HG03442 (cell line): ENCODE data around the gene XIRP2.

Experiments
- ATAC-seq: cut with Tn5 transposase; IDR thresholded peaks from one replicate; pipeline ENCODE4 v1.9.1; 2021; ENCODE audit warnings: mild to moderate bottlenecking, moderate library complexity; ENCODE audit not compliant: unreplicated experiment

The XIRP2 gene

GRCh38 chr2:166888180-166888579 is at the start of gene XIRP2:
XIRP2 (plus strand) TSS chr2:166888480; CDS start chr2:166903483, 15,003 bp downstream.
- no peak for ATAC-seq

- no peak for ATAC-seq
Observed at GRCh38 chr2:166841152-166841551, 47.1 kb upstream of the XIRP2 start.

GRCh38 chr2:166841679-166842078 is 46.6 kb upstream of the XIRP2 start:
- ATAC-seq: no peak

- no peak for ATAC-seq
Observed at GRCh38 chr2:166844111-166844510, 44.2 kb upstream of the XIRP2 start.

- no peak for ATAC-seq
Observed at GRCh38 chr2:166862468-166863132, 25.7 kb upstream of the XIRP2 start.

- no peak for ATAC-seq
Observed at GRCh38 chr2:166867874-166868514, 20.3 kb upstream of the XIRP2 start.

GRCh38 chr2:166870346-166870745 is 17.9 kb upstream of the XIRP2 start:
- no peak for ATAC-seq

- no peak for ATAC-seq
Observed at GRCh38 chr2:166881177-166881576, 7.1 kb upstream of the XIRP2 start.

GRCh38 chr2:166882851-166883250 is 5.4 kb upstream of the XIRP2 start:
- no peak for ATAC-seq

- no peak for ATAC-seq
Observed at GRCh38 chr2:166891727-166892126, 3.4 kb downstream of the XIRP2 start.

- ATAC-seq: no peak
Observed at GRCh38 chr2:166892397-166892796, 4.1 kb downstream of the XIRP2 start.

- ATAC-seq: no peak
Observed at GRCh38 chr2:166895243-166895642, 7.0 kb downstream of the XIRP2 start.

GRCh38 chr2:166897666-166898065 is 9.4 kb downstream of the XIRP2 start:
- no peak for ATAC-seq

GRCh38 chr2:166899676-166900075 is 11.4 kb downstream of the XIRP2 start:
- no peak for ATAC-seq

- ATAC-seq: no peak
Observed at GRCh38 chr2:166900700-166901099, 12.4 kb downstream of the XIRP2 start.

GRCh38 chr2:166901336-166901735 is 13.1 kb downstream of the XIRP2 start:
- no peak for ATAC-seq

GRCh38 chr2:166916987-166917386 is 28.7 kb downstream of the XIRP2 start:
- no peak for ATAC-seq

- no peak for ATAC-seq
Observed at GRCh38 chr2:166917415-166917814, 29.1 kb downstream of the XIRP2 start.

- no peak for ATAC-seq
Observed at GRCh38 chr2:166921261-166921896, 33.1 kb downstream of the XIRP2 start.

- no peak for ATAC-seq
Observed at GRCh38 chr2:166924967-166925366, 36.7 kb downstream of the XIRP2 start.

GRCh38 chr2:166926657-166927056 is 38.4 kb downstream of the XIRP2 start:
- no peak for ATAC-seq

GRCh38 chr2:166932032-166932431 is 43.8 kb downstream of the XIRP2 start:
- ATAC-seq: no peak
